K562 (cell line): ENCODE data around the gene ZNF266. TPM values are rescaled to one million over a fixed set of nuclear protein-coding genes. Genes with fewer than 3 reads are reported as not detected.

Experiments
- ATF3 ChIP-seq, 2 experiments: fragments of 450-650 bp in 1 of 2; sonication (generic) in 1 of 2; formaldehyde crosslinking in 1 of 2; IDR thresholded peaks in 1 of 2; conservative IDR thresholded peaks in 1 of 2; 2 replicates each; pipeline versions ENCODE4 v1.6.1 to v1.8.1; 2016 to 2023; ENCODE audit warnings: mild to moderate bottlenecking in 2 of 2, moderate library complexity in 2 of 2, inconsistent platforms in 1 of 2, missing genetic modification reagents in 1 of 2
- CC2D1A ChIP-seq: fragments of 450-650 bp; IDR thresholded peaks from 2 replicates; pipeline ENCODE4 v1.6.1; 2017; ENCODE audit warnings: mild to moderate bottlenecking
- CREM ChIP-seq: IDR thresholded peaks from 2 replicates; pipeline ENCODE4 v1.6.1; 2014; ENCODE audit warnings: antibody characterized with exemption, low read depth
- FOXJ2 ChIP-seq: fragments of 200-800 bp; sonication (Bioruptor generic); IDR thresholded peaks from 2 replicates; pipeline ENCODE4 v1.6.1; 2016; ENCODE audit warnings: missing genetic modification characterization, missing compliant biosample characterization
- FOXM1 ChIP-seq, 2 experiments: fragments of 450-650 bp in 1 of 2; sonication (generic) in 1 of 2; formaldehyde crosslinking in 1 of 2; IDR thresholded peaks; 2 replicates each; pipeline versions ENCODE4 v1.6.1 to v1.9.0; 2017 to 2022; ENCODE audit warnings: low read depth in 2 of 2, mild to moderate bottlenecking in 2 of 2, missing genetic modification reagents in 1 of 2, moderate library complexity in 1 of 2
- HMG20B ChIP-seq: fragments of 250-450 bp; sonication (Bioruptor Pico); IDR thresholded peaks from 2 replicates; pipeline ENCODE4 v1.5.0; 2021; ENCODE audit warnings: mild to moderate bottlenecking
- JUNB ChIP-seq: fragments of 450-650 bp; formaldehyde crosslinking; conservative IDR thresholded peaks from 2 replicates; pipeline ENCODE4 v1.4.0; 2020; ENCODE audit warnings: mild to moderate bottlenecking
- MLX ChIP-seq, 2 experiments: fragments of 450-650 bp in 1 of 2; sonication (generic) in 1 of 2; formaldehyde crosslinking; conservative IDR thresholded peaks; 2 replicates each; pipeline versions ENCODE4 v1.4.0 to v1.8.1; 2020 to 2022; ENCODE audit warnings: mild to moderate bottlenecking in 1 of 2, missing genetic modification reagents in 1 of 2
- MYC ChIP-seq, 2 experiments: fragments of 250-450 bp in 1 of 2; sonication (Bioruptor Pico) in 1 of 2; IDR thresholded peaks; 2 replicates each; pipeline versions ENCODE4 v1.5.1 to v1.6.1; 2012 to 2021; ENCODE audit warnings: low read depth in 2 of 2, borderline replicate concordance in 1 of 2, improper control_type of control experiment in 1 of 2, low read length in 1 of 2, mild to moderate bottlenecking in 1 of 2, moderate library complexity in 1 of 2
- NCOA6 ChIP-seq: fragments of 450-650 bp; IDR thresholded peaks from 2 replicates; pipeline ENCODE4 v1.6.1; 2017; ENCODE audit warnings: mild to moderate bottlenecking
- RBM34 ChIP-seq: fragments of 200-400 bp; formaldehyde crosslinking; IDR thresholded peaks from 2 replicates; pipeline ENCODE4 v1.6.1; 2018; ENCODE audit warnings: low read length, borderline replicate concordance; ENCODE audit not compliant: insufficient read depth
- TEAD1 ChIP-seq, 2 experiments: fragments of 450-650 bp in 1 of 2; sonication (generic) in 1 of 2; formaldehyde crosslinking; IDR thresholded peaks; 2 replicates each; pipeline versions ENCODE4 v1.4.0 to v1.8.0; 2020 to 2022; ENCODE audit warnings: mild to moderate bottlenecking in 2 of 2, missing genetic modification reagents in 1 of 2
- THRA ChIP-seq: fragments of 450-650 bp; IDR thresholded peaks from 2 replicates; pipeline ENCODE4 v1.6.1; 2017; ENCODE audit warnings: mild to moderate bottlenecking, moderate library complexity
- ZNF398 ChIP-seq: fragments of 250-450 bp; sonication (Bioruptor Pico); IDR thresholded peaks from 2 replicates; pipeline ENCODE4 v1.8.0; 2021; ENCODE audit warnings: moderate library complexity, mild to moderate bottlenecking, inconsistent platforms
- ZNF584 ChIP-seq: fragments of 200-800 bp; sonication (Bioruptor generic); IDR thresholded peaks from 2 replicates; pipeline ENCODE4 v1.6.1; 2016; ENCODE audit warnings: low read depth, mild to moderate bottlenecking, missing genetic modification characterization, missing compliant biosample characterization
- ZNF639 ChIP-seq, 2 experiments: fragments of 200-800 bp in 1 of 2; sonication (Bioruptor generic) in 1 of 2; sonication (generic) in 1 of 2; formaldehyde crosslinking in 1 of 2; IDR thresholded peaks in 1 of 2; conservative IDR thresholded peaks in 1 of 2; 2 replicates each; pipeline versions ENCODE4 v1.5.0 to v1.6.1; 2016 to 2020; ENCODE audit warnings: missing compliant biosample characterization in 1 of 2, missing genetic modification characterization in 1 of 2, missing genetic modification reagents in 1 of 2
- polyA plus RNA-seq, 8 experiments: library from polyadenylated mRNA; depleted of rRNA in 4 of 8; stranded (reverse) in 5 of 8; unstranded in 3 of 8; fragments of >200 nt; fragmentation: Nextera tagmentation in 2 of 8; fragmentation: Illumina TruSeq in 1 of 8; extraction: Ambion mirVana in 2 of 8; extraction: Trizol in 1 of 8; gene quantifications; 2 replicates each; pipeline versions ENCODE4 v1.2.1 to v1.2.3, GENCODE V29; 2011 to 2014; ENCODE audit warnings: inconsistent platforms in 1 of 8, missing spikeins in 1 of 8
- total RNA-seq, 7 experiments: library from RNA; depleted of rRNA in 6 of 7; stranded (reverse); fragments of >200 nt in 6 of 7; fragmentation: Illumina TruSeq in 2 of 7; extraction: Trizol in 2 of 7; gene quantifications; 2 replicates each; pipeline versions ENCODE4 v1.2.1 to v1.2.3, GENCODE V29; 2011 to 2021; ENCODE audit warnings: low replicate concordance in 1 of 7

Gene ZNF266
- total and polyA plus RNA-seq, 9 of the 15 experiments (the other 6 are each of a cell fraction or from before 2014, with no cell fraction given): 5.9 to 40.9 (median 20.3) TPM

- TF ChIP-seq ZNF398 (CRISPR knock-in tag): no peak
- no peak for TF ChIP-seq HMG20B (CRISPR knock-in tag)
- no peak for TF ChIP-seq FOXJ2 (tag)
- TF ChIP-seq TEAD1 (CRISPR knock-in tag; IDR thresholded peaks at IDR 0.05): no peak
- peak; percentile 83 for TF ChIP-seq ATF3 (IDR thresholded peaks at IDR 0.05)
- TF ChIP-seq ATF3 (CRISPR knock-in tag; conservative IDR thresholded peaks at IDR 0.05): no peak
- TF ChIP-seq JUNB: no peak
- no peak for TF ChIP-seq CREM
- TF ChIP-seq MYC (IDR thresholded peaks at IDR 0.05; ENCODE audit: low read depth, low read length): no peak
- 0 out of 2 replicates have a peak, but pooled peaks have one; percentile 18 for TF ChIP-seq MYC (CRISPR knock-in tag; IDR thresholded peaks at IDR 0.05; ENCODE audit: borderline replicate concordance, low read depth)
- no peak for TF ChIP-seq RBM34
- TF ChIP-seq ZNF639 (CRISPR knock-in tag; conservative IDR thresholded peaks at IDR 0.05 in 1 of 2, IDR thresholded peaks at IDR 0.05 in 1 of 2): no peak
- peak; percentile 46; the same call in 1 of the 2 replicates for TF ChIP-seq ZNF584 (CRISPR knock-in tag)
- no peak for TF ChIP-seq THRA
- no peak for TF ChIP-seq FOXM1 (IDR thresholded peaks at IDR 0.05; ENCODE audit: low read depth)
- no peak for TF ChIP-seq FOXM1 (CRISPR knock-in tag; IDR thresholded peaks at IDR 0.05; ENCODE audit: low read depth)
- no peak for TF ChIP-seq MLX (CRISPR knock-in tag; conservative IDR thresholded peaks at IDR 0.05)
- TF ChIP-seq NCOA6: no peak
- TF ChIP-seq CC2D1A: no peak
These were observed 64.4 kb downstream of the ZNF266 start (continued) for GRCh38 chr19:9370738-9371619.
